Prostate gland (tissue), 2 donors: ENCODE results near the gene C1R.

Experiments used
- POLR2A ChIP-seq: fragments of 450-650 bp; IDR thresholded peaks from one replicate; pipeline ENCODE4 v1.6.1; 2016; ENCODE audit warnings: antibody characterized with exemption, mild to moderate bottlenecking
- POLR2AphosphoS5 ChIP-seq: sonication (generic); formaldehyde crosslinking; IDR thresholded peaks from one replicate; pipeline ENCODE4 v1.6.1; 2017; ENCODE audit warnings: antibody characterized with exemption
- TF ChIP-seq, protein P1 (sequence below), 4 experiments: fragments of 200-600 bp in 2 of 4; fragments of 450-650 bp in 2 of 4; sonication (generic) in 2 of 4; IDR thresholded peaks; 1 replicate in 3 of 4; 2 replicates in 1 of 4; pipeline ENCODE4 v1.5.1; 2016 to 2019; ENCODE audit warnings: antibody characterized with exemption in 4 of 4, mild to moderate bottlenecking in 2 of 4, moderate library complexity in 2 of 4

- TF ChIP-seq, protein P1, sequence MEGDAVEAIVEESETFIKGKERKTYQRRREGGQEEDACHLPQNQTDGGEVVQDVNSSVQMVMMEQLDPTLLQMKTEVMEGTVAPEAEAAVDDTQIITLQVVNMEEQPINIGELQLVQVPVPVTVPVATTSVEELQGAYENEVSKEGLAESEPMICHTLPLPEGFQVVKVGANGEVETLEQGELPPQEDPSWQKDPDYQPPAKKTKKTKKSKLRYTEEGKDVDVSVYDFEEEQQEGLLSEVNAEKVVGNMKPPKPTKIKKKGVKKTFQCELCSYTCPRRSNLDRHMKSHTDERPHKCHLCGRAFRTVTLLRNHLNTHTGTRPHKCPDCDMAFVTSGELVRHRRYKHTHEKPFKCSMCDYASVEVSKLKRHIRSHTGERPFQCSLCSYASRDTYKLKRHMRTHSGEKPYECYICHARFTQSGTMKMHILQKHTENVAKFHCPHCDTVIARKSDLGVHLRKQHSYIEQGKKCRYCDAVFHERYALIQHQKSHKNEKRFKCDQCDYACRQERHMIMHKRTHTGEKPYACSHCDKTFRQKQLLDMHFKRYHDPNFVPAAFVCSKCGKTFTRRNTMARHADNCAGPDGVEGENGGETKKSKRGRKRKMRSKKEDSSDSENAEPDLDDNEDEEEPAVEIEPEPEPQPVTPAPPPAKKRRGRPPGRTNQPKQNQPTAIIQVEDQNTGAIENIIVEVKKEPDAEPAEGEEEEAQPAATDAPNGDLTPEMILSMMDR (IDR thresholded peaks at IDR 0.05) = no peak
- TF ChIP-seq POLR2AphosphoS5 (no peak), POLR2A (no peak)
Measured at GRCh38 chr12:7075518-7075917, 16.7 kb downstream of the C1R start.
